GM12878 (cell line): Measurements from ENCODE around the gene PLXNB2. TPM values are rescaled to one million over a fixed set of nuclear protein-coding genes. Genes with fewer than 3 reads are reported as not detected.

Experiments
- CREB1 ChIP-seq: IDR thresholded peaks from 2 replicates; pipeline ENCODE4 v1.6.1; 2012; ENCODE audit warnings: low read depth, mild to moderate bottlenecking, inconsistent platforms
- EED ChIP-seq: sonication (generic); IDR thresholded peaks from 2 replicates; pipeline ENCODE4 v1.6.1; 2016; ENCODE audit warnings: antibody characterized with exemption, low read depth
- GATAD2B ChIP-seq: fragments of 450-650 bp; conservative IDR thresholded peaks from 2 replicates; pipeline ENCODE4 v1.6.1; 2017; ENCODE audit warnings: low read depth, mild to moderate bottlenecking, moderate library complexity
- KDM1A ChIP-seq: fragments of 200-600 bp; sonication (generic); IDR thresholded peaks from 2 replicates; pipeline ENCODE4 v1.6.1; 2016; ENCODE audit warnings: borderline replicate concordance
- KLF5 ChIP-seq: fragments of 450-650 bp; IDR thresholded peaks from 2 replicates; pipeline ENCODE4 v1.6.1; 2014; ENCODE audit warnings: mild to moderate bottlenecking; ENCODE audit not compliant: partially characterized antibody
- NR2C1 ChIP-seq: fragments of 450-650 bp; IDR thresholded peaks from 2 replicates; pipeline ENCODE4 v1.6.1; 2017; ENCODE audit warnings: antibody characterized with exemption, mild to moderate bottlenecking, moderate library complexity
- RELA ChIP-seq: fragments of 450-650 bp; IDR thresholded peaks from 2 replicates; pipeline ENCODE4 v1.8.0; 2014; ENCODE audit warnings: borderline replicate concordance; ENCODE audit not compliant: partially characterized antibody
- SREBF1 ChIP-seq: IDR thresholded peaks from 2 replicates; pipeline ENCODE4 v1.6.1; 2012; ENCODE audit warnings: mild to moderate bottlenecking, low read length
- polyA plus RNA-seq, 11 experiments: library from polyadenylated mRNA; depleted of rRNA in 4 of 11; unstranded in 6 of 11; stranded (reverse) in 5 of 11; fragments of >200 nt; fragmentation: Nextera tagmentation in 4 of 11; fragmentation: Illumina TruSeq in 1 of 11; extraction: Ambion mirVana in 4 of 11; extraction: Trizol in 1 of 11; gene quantifications; 1 replicate in 1 of 11; 2 replicates in 10 of 11; pipeline versions ENCODE4 v1.2.1 to v1.2.3, GENCODE V29; 2011 to 2016; ENCODE audit warnings: inconsistent platforms in 2 of 11, missing spikeins in 2 of 11, low read depth in 1 of 11
- total RNA-seq, 4 experiments: library from RNA; depleted of rRNA in 3 of 4; stranded (reverse); fragments of >200 nt in 3 of 4; fragmentation: Illumina TruSeq in 1 of 4; extraction: Trizol in 1 of 4; gene quantifications; 2 replicates each; pipeline versions ENCODE4 v1.2.1 to v1.2.3, GENCODE V29; 2013 to 2021
- TF ChIP-seq, protein P1 (sequence below): fragments of 450-650 bp; formaldehyde crosslinking; IDR thresholded peaks from 2 replicates; pipeline ENCODE4 v1.4.0; 2020; ENCODE audit warnings: mild to moderate bottlenecking, moderate library complexity
- TF ChIP-seq, protein P2 (sequence below), 3 experiments: IDR thresholded peaks in 2 of 3; conservative IDR thresholded peaks in 1 of 3; 2 replicates each; pipeline ENCODE4 v1.5.1; 2011; ENCODE audit warnings: low read depth in 3 of 3, low read length in 3 of 3, mild to moderate bottlenecking in 3 of 3, control low read depth in 2 of 3, moderate library complexity in 2 of 3, inconsistent platforms in 1 of 3, mixed read lengths in 1 of 3; ENCODE audit not compliant: control insufficient read depth in 2 of 3, insufficient read depth in 1 of 3; ENCODE audit errors: extremely low read depth in 1 of 3
- TF ChIP-seq, protein P3 (sequence below): IDR thresholded peaks from 2 replicates; pipeline ENCODE4 v1.6.1; 2011; ENCODE audit warnings: mild to moderate bottlenecking, low read depth, low read length, moderate library complexity; ENCODE audit not compliant: insufficient replicate concordance

PLXNB2 gene
- total and polyA plus RNA-seq, 10 of the 15 experiments (the other 5 are each of a cell fraction or from before 2014, with no cell fraction given), result 0.68 to 134 (median 41.9) TPM

DNA sequence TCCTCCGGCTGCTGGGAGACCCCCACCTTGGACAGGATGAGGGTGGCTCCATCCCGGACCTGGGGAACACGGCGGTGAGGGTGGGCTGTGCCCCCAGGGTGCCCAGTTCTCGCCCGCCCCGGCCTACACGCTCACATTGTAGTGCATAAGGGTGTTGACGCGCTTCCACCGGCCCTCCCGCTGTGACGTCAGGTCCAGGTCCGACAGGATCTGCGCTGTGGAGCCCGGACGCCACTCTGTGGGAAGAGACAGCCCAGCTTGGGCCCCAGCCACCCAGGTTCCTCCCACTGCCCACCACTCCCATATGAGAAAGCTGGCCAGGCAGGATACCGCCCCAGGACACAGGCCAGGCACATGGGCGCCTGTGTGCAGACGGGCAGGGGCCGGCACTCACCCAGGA, 29.0 kb downstream of the PLXNB2 start (continued):
- TF ChIP-seq, protein P1, sequence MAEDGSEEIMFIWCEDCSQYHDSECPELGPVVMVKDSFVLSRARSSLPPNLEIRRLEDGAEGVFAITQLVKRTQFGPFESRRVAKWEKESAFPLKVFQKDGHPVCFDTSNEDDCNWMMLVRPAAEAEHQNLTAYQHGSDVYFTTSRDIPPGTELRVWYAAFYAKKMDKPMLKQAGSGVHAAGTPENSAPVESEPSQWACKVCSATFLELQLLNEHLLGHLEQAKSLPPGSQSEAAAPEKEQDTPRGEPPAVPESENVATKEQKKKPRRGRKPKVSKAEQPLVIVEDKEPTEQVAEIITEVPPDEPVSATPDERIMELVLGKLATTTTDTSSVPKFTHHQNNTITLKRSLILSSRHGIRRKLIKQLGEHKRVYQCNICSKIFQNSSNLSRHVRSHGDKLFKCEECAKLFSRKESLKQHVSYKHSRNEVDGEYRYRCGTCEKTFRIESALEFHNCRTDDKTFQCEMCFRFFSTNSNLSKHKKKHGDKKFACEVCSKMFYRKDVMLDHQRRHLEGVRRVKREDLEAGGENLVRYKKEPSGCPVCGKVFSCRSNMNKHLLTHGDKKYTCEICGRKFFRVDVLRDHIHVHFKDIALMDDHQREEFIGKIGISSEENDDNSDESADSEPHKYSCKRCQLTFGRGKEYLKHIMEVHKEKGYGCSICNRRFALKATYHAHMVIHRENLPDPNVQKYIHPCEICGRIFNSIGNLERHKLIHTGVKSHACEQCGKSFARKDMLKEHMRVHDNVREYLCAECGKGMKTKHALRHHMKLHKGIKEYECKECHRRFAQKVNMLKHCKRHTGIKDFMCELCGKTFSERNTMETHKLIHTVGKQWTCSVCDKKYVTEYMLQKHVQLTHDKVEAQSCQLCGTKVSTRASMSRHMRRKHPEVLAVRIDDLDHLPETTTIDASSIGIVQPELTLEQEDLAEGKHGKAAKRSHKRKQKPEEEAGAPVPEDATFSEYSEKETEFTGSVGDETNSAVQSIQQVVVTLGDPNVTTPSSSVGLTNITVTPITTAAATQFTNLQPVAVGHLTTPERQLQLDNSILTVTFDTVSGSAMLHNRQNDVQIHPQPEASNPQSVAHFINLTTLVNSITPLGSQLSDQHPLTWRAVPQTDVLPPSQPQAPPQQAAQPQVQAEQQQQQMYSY (CRISPR knock-in tag), result no peak
- TF ChIP-seq, protein P2, sequence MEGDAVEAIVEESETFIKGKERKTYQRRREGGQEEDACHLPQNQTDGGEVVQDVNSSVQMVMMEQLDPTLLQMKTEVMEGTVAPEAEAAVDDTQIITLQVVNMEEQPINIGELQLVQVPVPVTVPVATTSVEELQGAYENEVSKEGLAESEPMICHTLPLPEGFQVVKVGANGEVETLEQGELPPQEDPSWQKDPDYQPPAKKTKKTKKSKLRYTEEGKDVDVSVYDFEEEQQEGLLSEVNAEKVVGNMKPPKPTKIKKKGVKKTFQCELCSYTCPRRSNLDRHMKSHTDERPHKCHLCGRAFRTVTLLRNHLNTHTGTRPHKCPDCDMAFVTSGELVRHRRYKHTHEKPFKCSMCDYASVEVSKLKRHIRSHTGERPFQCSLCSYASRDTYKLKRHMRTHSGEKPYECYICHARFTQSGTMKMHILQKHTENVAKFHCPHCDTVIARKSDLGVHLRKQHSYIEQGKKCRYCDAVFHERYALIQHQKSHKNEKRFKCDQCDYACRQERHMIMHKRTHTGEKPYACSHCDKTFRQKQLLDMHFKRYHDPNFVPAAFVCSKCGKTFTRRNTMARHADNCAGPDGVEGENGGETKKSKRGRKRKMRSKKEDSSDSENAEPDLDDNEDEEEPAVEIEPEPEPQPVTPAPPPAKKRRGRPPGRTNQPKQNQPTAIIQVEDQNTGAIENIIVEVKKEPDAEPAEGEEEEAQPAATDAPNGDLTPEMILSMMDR (IDR thresholded peaks at IDR 0.05 in 2 of 3, conservative IDR thresholded peaks at IDR 0.05 in 1 of 3; ENCODE audit: control insufficient read depth in 2 of 3, extremely low read depth in 1 of 3, insufficient read depth in 1 of 3, low read depth in 3 of 3, low read length in 3 of 3), result no peak
- no peak for TF ChIP-seq RELA
- no peak for TF ChIP-seq EED
- no peak for TF ChIP-seq KDM1A
- TF ChIP-seq, protein P3, sequence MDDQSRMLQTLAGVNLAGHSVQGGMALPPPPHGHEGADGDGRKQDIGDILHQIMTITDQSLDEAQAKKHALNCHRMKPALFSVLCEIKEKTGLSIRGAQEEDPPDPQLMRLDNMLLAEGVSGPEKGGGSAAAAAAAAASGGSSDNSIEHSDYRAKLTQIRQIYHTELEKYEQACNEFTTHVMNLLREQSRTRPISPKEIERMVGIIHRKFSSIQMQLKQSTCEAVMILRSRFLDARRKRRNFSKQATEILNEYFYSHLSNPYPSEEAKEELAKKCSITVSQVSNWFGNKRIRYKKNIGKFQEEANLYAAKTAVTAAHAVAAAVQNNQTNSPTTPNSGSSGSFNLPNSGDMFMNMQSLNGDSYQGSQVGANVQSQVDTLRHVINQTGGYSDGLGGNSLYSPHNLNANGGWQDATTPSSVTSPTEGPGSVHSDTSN, result no peak
- TF ChIP-seq KLF5, result no peak
- no peak for TF ChIP-seq GATAD2B
- TF ChIP-seq CREB1, result no peak
- TF ChIP-seq NR2C1, result no peak
- TF ChIP-seq SREBF1, result no peak
- TF ChIP-seq, all 136 proteins: peak for 0
